Type B pancreatic cell (in vitro differentiated cells): ENCODE data around the gene ORM2. TPM values are rescaled to one million over a fixed set of nuclear protein-coding genes. Genes with fewer than 3 reads are reported as not detected.
A peak's percentile ranks its signal among the peaks of the same experiment; 100 is the strongest.

Experiments
- DNase-seq: peaks from one replicate; pipeline ENCODE4 v3.0.0; 2021; ENCODE audit warnings: mixed read lengths; ENCODE audit not compliant: unreplicated experiment; ENCODE audit errors: extremely low spot score
- H3K27ac Mint-ChIP-seq: 2 replicates; pipeline ENCODE4 v1.8.0; 2021; ENCODE audit warnings: mild to moderate bottlenecking, mixed read lengths
- H3K27me3 Mint-ChIP-seq: 2 replicates; pipeline ENCODE4 v1.8.0; 2021; ENCODE audit warnings: mixed read lengths
- H3K36me3 Mint-ChIP-seq: 2 replicates; pipeline ENCODE4 v1.8.0; 2021; ENCODE audit warnings: mixed read lengths
- H3K4me1 Mint-ChIP-seq: one replicate; pipeline ENCODE4 v1.8.0; 2021; ENCODE audit warnings: mixed read lengths; ENCODE audit not compliant: unreplicated experiment
- H3K4me3 Mint-ChIP-seq: 2 replicates; pipeline ENCODE4 v1.8.0; 2021; ENCODE audit warnings: mild to moderate bottlenecking, mixed read lengths
- H3K9me3 Mint-ChIP-seq: 2 replicates; pipeline ENCODE4 v1.8.0; 2021; ENCODE audit warnings: mixed read lengths
- total RNA-seq: library from RNA; stranded (reverse); gene quantifications from 2 replicates; pipeline ENCODE4 v1.2.1, GENCODE V29; 2021; ENCODE audit warnings: low replicate concordance
- TF ChIP-seq, protein P1 (sequence below): fragments of 200-600 bp; sonication (generic); conservative IDR thresholded peaks from 2 replicates; pipeline ENCODE4 v1.5.0; 2021; ENCODE audit warnings: antibody characterized with exemption, mild to moderate bottlenecking

ORM2 gene
- total RNA-seq, 1 donor from 2014 or later: not detected

DNA sequence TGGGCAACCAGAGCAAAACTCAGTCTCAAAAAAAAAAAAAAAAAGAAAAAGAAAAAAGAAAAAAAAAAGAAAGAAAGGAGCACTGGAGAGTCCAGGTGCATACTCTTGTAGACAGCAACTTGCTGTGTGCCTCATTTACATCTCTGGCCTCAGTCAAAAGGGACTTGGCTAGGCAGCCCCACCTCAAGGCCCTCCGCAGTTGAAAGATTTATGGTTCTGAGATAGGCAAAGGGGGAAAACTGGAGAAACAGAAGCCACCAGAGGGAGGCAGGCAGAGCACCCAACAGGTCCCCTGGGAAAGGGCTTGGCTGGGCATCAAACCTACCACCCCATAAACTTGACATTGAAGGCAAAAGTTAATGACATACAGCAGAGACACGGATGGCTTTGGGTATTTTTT lies 6.1 kb downstream of the ORM2 start:
- Mint-ChIP-seq H3K4me3 (no peak overlapping the region), H3K36me3 (no peaks in the 10 kb centered on the region), H3K4me1 (no peaks in the 10 kb centered on the region), H3K27ac (no peak overlapping the region), H3K27me3 (no peaks in the 10 kb centered on the region), H3K9me3 (no peaks in the 10 kb centered on the region)
- DNase-seq: no peak
- TF ChIP-seq, protein P1, sequence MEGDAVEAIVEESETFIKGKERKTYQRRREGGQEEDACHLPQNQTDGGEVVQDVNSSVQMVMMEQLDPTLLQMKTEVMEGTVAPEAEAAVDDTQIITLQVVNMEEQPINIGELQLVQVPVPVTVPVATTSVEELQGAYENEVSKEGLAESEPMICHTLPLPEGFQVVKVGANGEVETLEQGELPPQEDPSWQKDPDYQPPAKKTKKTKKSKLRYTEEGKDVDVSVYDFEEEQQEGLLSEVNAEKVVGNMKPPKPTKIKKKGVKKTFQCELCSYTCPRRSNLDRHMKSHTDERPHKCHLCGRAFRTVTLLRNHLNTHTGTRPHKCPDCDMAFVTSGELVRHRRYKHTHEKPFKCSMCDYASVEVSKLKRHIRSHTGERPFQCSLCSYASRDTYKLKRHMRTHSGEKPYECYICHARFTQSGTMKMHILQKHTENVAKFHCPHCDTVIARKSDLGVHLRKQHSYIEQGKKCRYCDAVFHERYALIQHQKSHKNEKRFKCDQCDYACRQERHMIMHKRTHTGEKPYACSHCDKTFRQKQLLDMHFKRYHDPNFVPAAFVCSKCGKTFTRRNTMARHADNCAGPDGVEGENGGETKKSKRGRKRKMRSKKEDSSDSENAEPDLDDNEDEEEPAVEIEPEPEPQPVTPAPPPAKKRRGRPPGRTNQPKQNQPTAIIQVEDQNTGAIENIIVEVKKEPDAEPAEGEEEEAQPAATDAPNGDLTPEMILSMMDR: no peak

- no peak for DNase-seq
- no peak overlapping the region for H3K4me3 Mint-ChIP-seq
- no peaks in the 10 kb centered on the region for H3K27me3 Mint-ChIP-seq
- no peaks in the 10 kb centered on the region for H3K9me3 Mint-ChIP-seq
- H3K4me1 Mint-ChIP-seq: no peaks in the 10 kb centered on the region
- H3K27ac Mint-ChIP-seq: no peak overlapping the region
- TF ChIP-seq, protein P1: no peak
- H3K36me3 Mint-ChIP-seq: peaks cover under 1% of the 10 kb centered on the region
These were observed 6.5 kb downstream of the ORM2 start for GRCh38 chr9:114336157-114336556.

DNA sequence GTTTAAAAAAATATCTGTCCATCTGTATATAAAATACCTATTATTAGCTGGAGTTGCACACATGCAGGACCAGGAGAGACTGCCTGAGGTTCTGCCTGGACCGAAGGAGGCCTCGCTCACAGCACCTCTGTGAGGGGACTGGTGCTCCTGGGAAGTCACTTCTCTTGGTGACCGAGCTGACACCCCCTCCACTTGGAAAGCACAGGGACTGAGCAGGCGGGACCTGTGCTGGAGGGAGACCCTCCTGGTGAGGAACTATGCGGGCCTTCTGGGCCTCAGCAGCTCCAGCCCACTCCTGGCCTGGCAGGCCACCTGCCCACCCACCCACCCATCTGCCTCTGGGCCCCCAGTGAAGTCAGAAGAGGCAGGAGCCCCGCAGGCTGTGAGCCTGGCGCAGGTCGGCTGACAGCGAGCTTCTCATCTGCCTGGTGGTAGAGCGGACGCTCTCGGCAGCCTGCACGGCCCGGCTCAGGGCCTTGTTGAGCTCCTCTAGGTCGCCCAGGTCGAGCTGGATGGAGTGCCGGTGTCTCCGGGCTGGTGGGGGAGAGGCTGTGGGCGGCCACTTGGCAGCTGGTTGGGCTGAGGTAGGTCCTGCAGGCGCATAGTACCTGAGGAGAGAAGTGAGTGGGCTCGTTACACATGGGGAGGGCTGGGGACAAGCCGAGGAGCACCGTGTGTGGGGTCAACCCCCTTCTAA lies 7.2 kb downstream of the ORM2 start:
- no peaks in the 10 kb centered on the region for H3K9me3 Mint-ChIP-seq
- DNase-seq: no peak
- TF ChIP-seq, protein P1: no peak
- no peak overlapping the region for H3K4me3 Mint-ChIP-seq
- H3K36me3 Mint-ChIP-seq: peaks cover 4% of the 10 kb centered on the region
- no peaks in the 10 kb centered on the region for H3K4me1 Mint-ChIP-seq
- no peak overlapping the region for H3K27ac Mint-ChIP-seq
- H3K27me3 Mint-ChIP-seq: no peaks in the 10 kb centered on the region

DNA sequence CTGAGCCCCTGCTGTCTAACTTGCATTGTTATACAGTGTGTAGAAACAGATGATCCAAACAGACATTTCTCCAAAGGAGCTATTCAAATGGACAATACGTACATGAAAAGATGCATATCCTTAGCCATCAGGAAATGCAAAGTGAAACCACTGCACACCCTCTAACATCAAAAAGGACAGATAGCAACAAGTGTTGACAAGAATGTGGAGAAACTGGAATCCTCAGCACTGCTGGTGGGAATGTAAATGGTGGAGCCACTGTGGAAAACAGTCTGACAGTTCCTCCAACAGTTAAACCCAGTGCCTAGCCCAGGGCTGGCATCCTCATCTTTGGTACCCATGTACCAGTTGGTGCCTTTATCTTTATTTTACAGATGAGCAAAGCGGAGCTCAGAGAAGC lies 8.5 kb downstream of the ORM2 start:
- H3K4me3 Mint-ChIP-seq: no peak overlapping the region
- H3K27me3 Mint-ChIP-seq: no peaks in the 10 kb centered on the region
- DNase-seq: no peak
- H3K9me3 Mint-ChIP-seq: no peaks in the 10 kb centered on the region
- TF ChIP-seq, protein P1: no peak
- H3K36me3 Mint-ChIP-seq: peaks cover 4% of the 10 kb centered on the region
- no peak overlapping the region for H3K27ac Mint-ChIP-seq
- H3K4me1 Mint-ChIP-seq: no peaks in the 10 kb centered on the region

DNA sequence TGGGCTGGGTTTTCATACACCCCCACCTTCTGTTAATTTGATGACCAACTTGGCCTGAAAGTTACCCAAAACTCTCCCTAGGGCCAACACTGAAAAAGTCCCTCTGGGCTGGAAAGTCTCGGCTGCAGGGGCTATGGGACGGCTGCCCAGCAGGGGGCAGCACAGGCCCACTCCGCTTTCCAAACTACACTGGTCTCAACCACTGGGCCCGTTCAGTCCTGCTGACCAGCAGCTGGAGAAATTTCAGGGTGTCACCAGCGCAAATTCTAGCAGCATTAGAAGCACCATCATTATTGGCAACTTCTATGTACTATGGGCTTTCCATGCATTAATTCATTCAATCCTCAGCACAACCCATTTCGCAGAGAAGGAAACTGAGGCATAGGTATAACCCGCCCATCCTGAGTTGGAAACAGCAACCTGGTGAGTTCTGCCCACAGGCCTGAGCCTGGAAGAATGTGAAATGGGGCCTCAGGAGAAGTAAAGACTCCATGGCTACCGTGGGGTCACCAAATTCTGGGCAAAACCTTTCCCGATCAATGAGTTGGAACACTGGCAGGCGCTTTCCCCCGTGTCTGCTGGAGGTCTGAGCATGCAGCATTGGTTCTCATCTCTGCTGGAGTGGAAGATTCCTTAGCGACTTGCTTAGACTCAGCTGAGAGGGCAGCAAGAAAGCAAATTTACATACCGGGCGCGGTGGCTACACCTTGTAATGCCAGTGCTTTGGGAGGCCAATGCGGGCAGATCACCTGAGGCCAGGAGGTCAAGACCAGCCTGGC lies 9.7 kb downstream of the ORM2 start:
- no peak for DNase-seq
- TF ChIP-seq, protein P1: peak; percentile 86
- Mint-ChIP-seq H3K9me3 (no peaks in the 10 kb centered on the region), H3K27me3 (no peaks in the 10 kb centered on the region), H3K4me1 (no peaks in the 10 kb centered on the region), H3K36me3 (peaks cover 10% of the 10 kb centered on the region), H3K4me3 (no peak overlapping the region), H3K27ac (no peak overlapping the region)
